Gastroesophageal sphincter (tissue), 4 donors: ENCODE results near the gene EGFR. TPM values are rescaled to one million over a fixed set of nuclear protein-coding genes. Genes with fewer than 3 reads are reported as not detected.

ENCODE experiments used
- ATAC-seq: fragments of 150-250 bp; one replicate; pipeline ENCODE4 v1.9.1; 2016; ENCODE audit warnings: mild to moderate bottlenecking, moderate library complexity
- H3K27ac ChIP-seq, 4 donors: fragments of 200-600 bp; sonication (generic) in 3 of 4; 1 replicate in 3 of 4; 2 replicates in 1 of 4; pipeline ENCODE4 v1.5.1; 2016 to 2019
- H3K27me3 ChIP-seq: fragments of 200-600 bp; sonication (generic); one replicate; pipeline ENCODE4 v1.5.1; 2019
- H3K36me3 ChIP-seq, 2 donors: fragments of 200-600 bp; sonication (generic); one replicate each; pipeline ENCODE4 v1.5.1; 2019; ENCODE audit warnings: control low read depth in 1 of 2
- H3K4me1 ChIP-seq, 3 donors: fragments of 200-600 bp; sonication (generic); 1 replicate in 2 of 3; 2 replicates in 1 of 3; pipeline ENCODE4 v1.5.1; 2016 to 2019; ENCODE audit warnings: control low read depth in 2 of 3
- H3K4me3 ChIP-seq, 2 donors: fragments of 200-600 bp; sonication (generic); one replicate each; pipeline ENCODE4 v1.5.1; 2019; ENCODE audit warnings: mild to moderate bottlenecking in 1 of 2, moderate library complexity in 1 of 2
- H3K9me3 ChIP-seq, 3 donors: fragments of 200-600 bp; sonication (generic); one replicate each; pipeline ENCODE4 v1.5.1; 2017 to 2019; ENCODE audit warnings: control low read depth in 2 of 3
- EP300 ChIP-seq: sonication (generic); formaldehyde crosslinking; IDR thresholded peaks from one replicate; pipeline ENCODE4 v1.6.1; 2017; ENCODE audit warnings: antibody characterized with exemption, mild to moderate bottlenecking
- POLR2A ChIP-seq, 2 donors: fragments of 450-650 bp; IDR thresholded peaks; one replicate each; pipeline ENCODE4 v1.6.1; 2017; ENCODE audit warnings: antibody characterized with exemption in 2 of 2, mild to moderate bottlenecking in 2 of 2, moderate library complexity in 1 of 2
- POLR2AphosphoS5 ChIP-seq: sonication (generic); formaldehyde crosslinking; IDR thresholded peaks from one replicate; pipeline ENCODE4 v1.6.1; 2017; ENCODE audit warnings: antibody characterized with exemption
- WGBS, 2 donors: methylation state at CpG; one replicate each; pipeline ENCODE4 v1.1.5; 2018; ENCODE audit warnings: low coverage in 1 of 2; 5-methylcytosine and 5-hydroxymethylcytosine counted together
- total RNA-seq, 4 donors: library from RNA; depleted of rRNA; stranded (reverse); fragments of >200 nt; gene quantifications; one replicate each; pipeline ENCODE4 v1.1.0, GENCODE V29; 2016
- TF ChIP-seq, protein P1 (sequence below), 4 experiments: fragments of 200-600 bp in 2 of 4; fragments of 450-650 bp in 2 of 4; sonication (generic) in 1 of 4; IDR thresholded peaks; one replicate each; pipeline ENCODE4 v1.5.1; 2017 to 2019; ENCODE audit warnings: antibody characterized with exemption in 4 of 4, mild to moderate bottlenecking in 2 of 4, moderate library complexity in 2 of 4

EGFR gene
- total RNA-seq, 4 donors from 2014 or later = 85.7 to 126 (median 111) TPM

GRCh38 chr7:55133630-55134358 is 115.0 kb downstream of the EGFR start:
- Histone ChIP-seq H3K9me3 (no peaks in the 10 kb centered on the region), H3K4me3 (no peak overlapping the region), H3K27ac (peak overlapping the region; percentile 56 to 90 (median 90)), H3K27me3 (no peaks in the 10 kb centered on the region), H3K4me1 (peaks cover 14 to 58% (median 51%) of the 10 kb centered on the region in 3 donors), H3K36me3 (no peaks in the 10 kb centered on the region)
- peak; percentile 70 for ATAC-seq
- WGBS, 2 donors = 30 to 34% methylated on average over 6 to 7 of the region's 16 CpGs
- TF ChIP-seq EP300 (no peak), POLR2AphosphoS5 (peak; percentile 82), POLR2A (IDR thresholded peaks at IDR 0.05) (no peak)
- TF ChIP-seq, protein P1, sequence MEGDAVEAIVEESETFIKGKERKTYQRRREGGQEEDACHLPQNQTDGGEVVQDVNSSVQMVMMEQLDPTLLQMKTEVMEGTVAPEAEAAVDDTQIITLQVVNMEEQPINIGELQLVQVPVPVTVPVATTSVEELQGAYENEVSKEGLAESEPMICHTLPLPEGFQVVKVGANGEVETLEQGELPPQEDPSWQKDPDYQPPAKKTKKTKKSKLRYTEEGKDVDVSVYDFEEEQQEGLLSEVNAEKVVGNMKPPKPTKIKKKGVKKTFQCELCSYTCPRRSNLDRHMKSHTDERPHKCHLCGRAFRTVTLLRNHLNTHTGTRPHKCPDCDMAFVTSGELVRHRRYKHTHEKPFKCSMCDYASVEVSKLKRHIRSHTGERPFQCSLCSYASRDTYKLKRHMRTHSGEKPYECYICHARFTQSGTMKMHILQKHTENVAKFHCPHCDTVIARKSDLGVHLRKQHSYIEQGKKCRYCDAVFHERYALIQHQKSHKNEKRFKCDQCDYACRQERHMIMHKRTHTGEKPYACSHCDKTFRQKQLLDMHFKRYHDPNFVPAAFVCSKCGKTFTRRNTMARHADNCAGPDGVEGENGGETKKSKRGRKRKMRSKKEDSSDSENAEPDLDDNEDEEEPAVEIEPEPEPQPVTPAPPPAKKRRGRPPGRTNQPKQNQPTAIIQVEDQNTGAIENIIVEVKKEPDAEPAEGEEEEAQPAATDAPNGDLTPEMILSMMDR (IDR thresholded peaks at IDR 0.05) = peak in 2 of 4 experiments; percentile 6 to 15

- H3K9me3 ChIP-seq = no peaks in the 10 kb centered on the region
- peaks cover 9 to 55% (median 47%) of the 10 kb centered on the region in 3 donors for H3K4me1 ChIP-seq
- no peaks in the 10 kb centered on the region for H3K36me3 ChIP-seq
- H3K27ac ChIP-seq = peak overlapping the region; percentile 56 to 90 (median 90)
- WGBS, 2 donors = 80 to 82% methylated on average over 3 to 4 of the region's 4 CpGs
- H3K4me3 ChIP-seq = no peak overlapping the region
- TF ChIP-seq POLR2AphosphoS5 (no peak), POLR2A (IDR thresholded peaks at IDR 0.05) (no peak), EP300 (no peak)
- TF ChIP-seq, protein P1 (IDR thresholded peaks at IDR 0.05) = no peak
- ATAC-seq = no peak
- H3K27me3 ChIP-seq = no peaks in the 10 kb centered on the region
These were observed 115.5 kb downstream of the EGFR start for GRCh38 chr7:55134359-55134725.

DNA sequence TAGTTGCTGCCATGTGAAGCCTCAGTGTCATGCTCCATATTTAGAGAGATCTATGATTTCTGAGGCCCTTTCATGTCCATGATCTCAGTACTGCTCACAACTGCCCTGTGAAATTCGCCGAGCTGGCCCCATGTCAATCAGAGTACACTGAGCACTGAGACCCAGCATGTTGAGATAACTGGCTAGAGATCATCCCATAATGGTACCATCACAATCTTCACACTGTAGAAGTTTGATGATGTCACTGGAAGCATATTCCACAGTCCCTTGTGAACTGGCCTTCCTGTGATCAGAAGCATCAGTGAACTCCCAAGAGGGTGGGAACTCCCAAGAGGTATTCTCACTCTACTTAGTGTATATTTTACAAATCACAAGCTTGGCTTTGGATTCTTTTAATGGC is 116.0 kb downstream of the EGFR start:
- Histone ChIP-seq H3K27me3 (no peaks in the 10 kb centered on the region), H3K27ac (peak overlapping the region in 3 of 4 donors; percentile 90), H3K4me3 (no peak overlapping the region), H3K36me3 (no peaks in the 10 kb centered on the region), H3K9me3 (no peaks in the 10 kb centered on the region), H3K4me1 (peaks cover 9 to 55% (median 42%) of the 10 kb centered on the region in 3 donors)
- no peak for ATAC-seq
- 71 to 91% methylated on average over 2 of the region's 2 CpGs for WGBS, 2 donors
- TF ChIP-seq EP300 (no peak), POLR2A (IDR thresholded peaks at IDR 0.05) (no peak), POLR2AphosphoS5 (no peak)
- TF ChIP-seq, protein P1 (IDR thresholded peaks at IDR 0.05) = no peak

GRCh38 chr7:55135462-55135861 is 116.6 kb downstream of the EGFR start:
- Histone ChIP-seq H3K27me3 (no peaks in the 10 kb centered on the region), H3K4me1 (peaks cover 10 to 55% (median 36%) of the 10 kb centered on the region in 3 donors), H3K36me3 (no peaks in the 10 kb centered on the region), H3K9me3 (no peaks in the 10 kb centered on the region), H3K27ac (no peak overlapping the region), H3K4me3 (no peak overlapping the region)
- no peak for TF ChIP-seq EP300
- no peak for TF ChIP-seq POLR2AphosphoS5
- TF ChIP-seq POLR2A (IDR thresholded peaks at IDR 0.05) = no peak
- TF ChIP-seq, protein P1 (IDR thresholded peaks at IDR 0.05) = no peak
- no peak for ATAC-seq

- Histone ChIP-seq H3K36me3 (peaks cover 0 to 12% of the 10 kb centered on the region in 2 donors), H3K9me3 (no peaks in the 10 kb centered on the region), H3K4me1 (peaks cover 8 to 40% (median 10%) of the 10 kb centered on the region in 3 donors), H3K4me3 (no peak overlapping the region), H3K27me3 (no peaks in the 10 kb centered on the region), H3K27ac (peak overlapping the region in 1 of 4 donors; percentile 64)
- TF ChIP-seq POLR2AphosphoS5 (no peak), POLR2A (IDR thresholded peaks at IDR 0.05) (no peak), EP300 (no peak)
- TF ChIP-seq, protein P1 (IDR thresholded peaks at IDR 0.05) = no peak
- WGBS, 2 donors = 75 to 100% methylated on average over 1 to 2 of the region's 2 CpGs
- ATAC-seq = no peak
These were observed 119.8 kb downstream of the EGFR start for GRCh38 chr7:55138663-55139062.
